PC-3 (cell line): Measurements from ENCODE around the gene KLF11. TPM values are rescaled to one million over a fixed set of nuclear protein-coding genes. Genes with fewer than 3 reads are reported as not detected.

ENCODE experiments used
- ATAC-seq: fragments of 200-7000 bp; cut with Tn5 transposase; 2 replicates; pipeline ENCODE4 v1.9.1; 2020; ENCODE audit warnings: mild to moderate bottlenecking, moderate library complexity
- BruUV-seq: library from RNA; stranded (reverse); fragments of 400-500 nt; replicated peaks from 2 replicates; lab custom pipeline; 2021; lab: Mats Ljungman, UMichigan
- CTCF ChIA-PET: fragments of 300-600 bp; sonication (Branson Sonifier 250); formaldehyde crosslinking; loops from one replicate; lab custom pipeline; 2022; ENCODE audit warnings: antibody characterized with exemption; lab: Charles Lee
- POLR2A ChIA-PET: fragments of 300-600 bp; sonication (Branson Sonifier 250); formaldehyde crosslinking; loops from one replicate; lab custom pipeline; 2022; ENCODE audit warnings: antibody characterized with exemption; ENCODE audit not compliant: unreplicated experiment; lab: Charles Lee
- DNase-seq: peaks from one replicate; pipeline ENCODE4 v3.0.0-alpha.2; 2015
- H2AFZ ChIP-seq: fragments of 300-600 bp; sonication (generic); 2 replicates; pipeline ENCODE4 v1.6.0; 2016; ENCODE audit warnings: antibody characterized with exemption, low read length
- H3F3A ChIP-seq: fragments of 300-600 bp; sonication (generic); one replicate; pipeline ENCODE4 v1.6.0; 2017; ENCODE audit warnings: antibody characterized with exemption, low read length, control low read depth, mild to moderate bottlenecking; ENCODE audit not compliant: unreplicated experiment
- H3K27ac ChIP-seq: fragments of 300-600 bp; sonication (generic); 2 replicates; pipeline ENCODE4 v1.5.1; 2016; ENCODE audit warnings: mild to moderate bottlenecking, low read length
- H3K27me3 ChIP-seq: fragments of 300-600 bp; sonication (generic); 2 replicates; pipeline ENCODE4 v1.6.1; 2016; ENCODE audit warnings: low read length, mixed read lengths
- H3K36me3 ChIP-seq: fragments of 300-600 bp; sonication (generic); 2 replicates; pipeline ENCODE4 v1.6.1; 2016; ENCODE audit warnings: low read depth, mixed run types, low read length, mixed read lengths
- H3K4me1 ChIP-seq: fragments of 300-600 bp; sonication (generic); 2 replicates; pipeline ENCODE4 v1.5.1; 2016; ENCODE audit warnings: low read length; ENCODE audit not compliant: insufficient read depth
- H3K4me2 ChIP-seq: fragments of 300-600 bp; sonication (generic); 2 replicates; pipeline ENCODE4 v1.6.0; 2016; ENCODE audit warnings: low read length
- H3K4me3 ChIP-seq: fragments of 300-600 bp; sonication (generic); 2 replicates; pipeline ENCODE4 v1.5.1; 2016; ENCODE audit warnings: mild to moderate bottlenecking, low read length, mixed read lengths
- H3K79me2 ChIP-seq: fragments of 300-600 bp; sonication (generic); 2 replicates; pipeline ENCODE4 v1.6.1; 2017; ENCODE audit warnings: low read length, mixed read lengths
- H3K9ac ChIP-seq: fragments of 300-600 bp; sonication (generic); 2 replicates; pipeline ENCODE4 v1.6.0; 2016; ENCODE audit warnings: mild to moderate bottlenecking, low read length
- H3K9me2 ChIP-seq: fragments of 300-600 bp; sonication (generic); replicated peaks from 2 replicates; pipeline ENCODE4 v1.6.1; 2016; ENCODE audit warnings: mixed run types, low read length, mixed read lengths
- H3K9me3 ChIP-seq: fragments of 300-600 bp; sonication (generic); 2 replicates; pipeline ENCODE4 v1.6.1; 2016; ENCODE audit warnings: low read length, mixed read lengths
- H4K20me1 ChIP-seq: fragments of 300-600 bp; sonication (generic); 2 replicates; pipeline ENCODE4 v1.6.1; 2016; ENCODE audit warnings: low read length, mixed read lengths
- EZH2 ChIP-seq: fragments of 300-600 bp; sonication (generic); IDR thresholded peaks from one replicate; pipeline ENCODE4 v1.6.1; 2017; ENCODE audit warnings: antibody characterized with exemption, mild to moderate bottlenecking, low read length; ENCODE audit not compliant: unreplicated experiment
- EZH2phosphoT487 ChIP-seq: fragments of 300-600 bp; sonication (generic); IDR thresholded peaks from 2 replicates; pipeline ENCODE4 v1.6.1; 2018; ENCODE audit warnings: mild to moderate bottlenecking, antibody characterized with exemption, low read length, borderline replicate concordance
- intact Hi-C: fragments of 100-400 bp; cut with micrococcal nuclease; formaldehyde crosslinking; loops from 2 replicates; pipeline ENCODE4 v1.9.0; 2023
- total RNA-seq: library from RNA; depleted of rRNA; stranded (reverse); fragments of >200 nt; gene quantifications from 2 replicates; pipeline ENCODE4 v1.2.3, GENCODE V29; 2014
- TF ChIP-seq, protein P1 (sequence below): fragments of 300-600 bp; sonication (generic); conservative IDR thresholded peaks from 2 replicates; pipeline ENCODE4 v1.5.1; 2017; ENCODE audit warnings: antibody characterized with exemption, low read depth, mild to moderate bottlenecking, low read length

Gene KLF11
- total RNA-seq, 1 experiment from 2014 or later: 13.4 TPM

DNA sequence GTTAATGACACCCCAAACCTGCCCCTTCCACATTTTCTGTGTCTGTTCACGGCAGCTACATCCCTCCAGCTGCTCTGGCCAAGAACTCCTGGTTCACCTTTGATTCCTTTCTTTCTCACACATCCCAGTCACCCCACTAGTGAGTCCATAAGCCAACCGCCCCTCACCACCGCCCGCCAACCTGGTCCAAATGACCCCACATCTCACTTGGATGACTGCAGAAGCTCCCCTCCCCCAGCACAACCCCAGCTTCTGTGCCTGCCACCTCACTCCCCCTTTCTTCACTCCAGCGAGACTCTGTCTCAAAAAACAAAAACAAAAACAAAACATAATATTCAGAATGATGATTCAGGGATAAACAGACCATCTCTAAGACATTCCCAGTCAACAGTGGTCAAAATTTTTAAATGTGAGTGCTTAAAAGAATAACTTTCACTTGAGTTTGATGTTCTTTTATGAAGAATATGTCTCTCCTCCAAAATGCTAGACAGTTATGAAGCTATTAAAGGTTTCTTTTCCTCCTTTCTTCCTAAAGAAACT is 33.7 kb downstream of the KLF11 start:
- Histone ChIP-seq H4K20me1 (no peaks in the 10 kb centered on the region), H3K36me3 (no peaks in the 10 kb centered on the region), H3K9me3 (no peaks in the 10 kb centered on the region), H2AFZ (no peak overlapping the region), H3K4me3 (no peak overlapping the region), H3F3A (no peaks in the 10 kb centered on the region), H3K27ac (no peak overlapping the region), H3K4me1 (no peaks in the 10 kb centered on the region), H3K79me2 (no peaks in the 10 kb centered on the region), H3K27me3 (peaks cover 56% of the 10 kb centered on the region), H3K9ac (no peak overlapping the region), H3K9me2 (no peaks in the 10 kb centered on the region), H3K4me2 (no peak overlapping the region)
- no peak for DNase-seq
- ChIA-PET CTCF (interaction anchor here (1.0 kb wide), 1 partner anchor 20 kb away, joined by 3 read pairs; no protein-coding TSS in a partner anchor), POLR2A (no interaction called here)
- intact Hi-C loops: no loop called here
- TF ChIP-seq, protein P1, sequence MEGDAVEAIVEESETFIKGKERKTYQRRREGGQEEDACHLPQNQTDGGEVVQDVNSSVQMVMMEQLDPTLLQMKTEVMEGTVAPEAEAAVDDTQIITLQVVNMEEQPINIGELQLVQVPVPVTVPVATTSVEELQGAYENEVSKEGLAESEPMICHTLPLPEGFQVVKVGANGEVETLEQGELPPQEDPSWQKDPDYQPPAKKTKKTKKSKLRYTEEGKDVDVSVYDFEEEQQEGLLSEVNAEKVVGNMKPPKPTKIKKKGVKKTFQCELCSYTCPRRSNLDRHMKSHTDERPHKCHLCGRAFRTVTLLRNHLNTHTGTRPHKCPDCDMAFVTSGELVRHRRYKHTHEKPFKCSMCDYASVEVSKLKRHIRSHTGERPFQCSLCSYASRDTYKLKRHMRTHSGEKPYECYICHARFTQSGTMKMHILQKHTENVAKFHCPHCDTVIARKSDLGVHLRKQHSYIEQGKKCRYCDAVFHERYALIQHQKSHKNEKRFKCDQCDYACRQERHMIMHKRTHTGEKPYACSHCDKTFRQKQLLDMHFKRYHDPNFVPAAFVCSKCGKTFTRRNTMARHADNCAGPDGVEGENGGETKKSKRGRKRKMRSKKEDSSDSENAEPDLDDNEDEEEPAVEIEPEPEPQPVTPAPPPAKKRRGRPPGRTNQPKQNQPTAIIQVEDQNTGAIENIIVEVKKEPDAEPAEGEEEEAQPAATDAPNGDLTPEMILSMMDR: no peak
- TF ChIP-seq EZH2: no peak
- no peak for TF ChIP-seq EZH2phosphoT487
- ATAC-seq: no peak
- BruUV-seq: no TSS peak

DNA sequence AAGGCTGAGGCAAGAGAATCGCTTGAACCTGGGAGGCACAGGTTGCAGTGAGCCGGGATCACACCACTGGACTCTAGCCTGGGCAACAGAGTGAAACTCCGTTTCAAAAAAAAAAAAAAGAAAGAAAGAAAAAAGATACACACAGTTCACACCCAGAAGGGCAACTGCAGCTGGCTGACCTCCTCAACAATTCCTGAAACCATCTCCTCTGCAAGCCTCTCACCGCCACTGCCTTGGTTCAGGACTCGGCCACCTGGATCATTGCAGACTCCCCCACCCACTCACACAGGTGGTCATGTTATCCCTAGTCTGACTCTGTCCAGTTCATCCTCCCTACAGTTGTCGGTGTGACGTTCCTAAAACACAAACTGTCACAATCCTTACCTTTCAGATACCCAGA is 34.7 kb downstream of the KLF11 start:
- intact Hi-C loops: no loop called here
- no peaks in the 10 kb centered on the region for H4K20me1 ChIP-seq
- H3K9ac ChIP-seq: no peak overlapping the region
- TF ChIP-seq EZH2phosphoT487: no peak
- no peak for TF ChIP-seq EZH2
- TF ChIP-seq, protein P1: no peak
- no peak overlapping the region for H3K27ac ChIP-seq
- H3K9me2 ChIP-seq: no peaks in the 10 kb centered on the region
- DNase-seq (no peak), ATAC-seq (no peak)
- H3K27me3 ChIP-seq: peaks cover 62% of the 10 kb centered on the region
- no peaks in the 10 kb centered on the region for H3F3A ChIP-seq
- no peaks in the 10 kb centered on the region for H3K4me1 ChIP-seq
- CTCF ChIA-PET: no interaction called here
- H3K36me3 ChIP-seq: no peaks in the 10 kb centered on the region
- H3K9me3 ChIP-seq: no peaks in the 10 kb centered on the region
- H3K4me3 ChIP-seq: no peak overlapping the region
- no TSS peak for BruUV-seq
- no peak overlapping the region for H2AFZ ChIP-seq
- no peak overlapping the region for H3K4me2 ChIP-seq
- no peaks in the 10 kb centered on the region for H3K79me2 ChIP-seq
- POLR2A ChIA-PET: no interaction called here

DNA sequence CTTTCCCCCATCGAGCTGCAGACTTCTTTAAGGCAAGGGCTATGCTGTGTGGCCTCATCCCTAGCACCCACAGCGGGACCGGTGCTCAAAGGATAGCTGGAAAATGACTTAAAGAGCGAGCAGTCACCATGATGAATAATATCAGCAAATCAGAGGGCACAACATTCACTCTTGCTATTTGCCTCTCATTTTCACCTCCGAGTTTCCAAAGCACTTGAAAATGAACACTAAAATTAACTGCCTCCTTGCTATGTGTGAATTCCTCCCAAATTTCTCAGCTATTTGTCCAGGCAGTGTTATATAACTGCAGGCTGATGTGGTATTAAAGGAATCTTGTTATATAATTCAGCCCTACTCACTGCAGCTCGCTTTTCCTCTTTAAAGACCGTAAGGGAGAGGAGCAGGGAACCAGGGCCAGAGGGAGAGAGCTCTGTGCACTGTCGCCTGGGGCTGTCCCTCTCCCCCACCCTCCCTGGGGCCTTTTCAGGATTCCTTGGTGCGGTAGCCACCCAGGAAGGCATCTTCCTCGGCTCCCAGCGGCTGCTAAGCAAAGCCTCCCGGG is 35.4 kb downstream of the KLF11 start:
- ChIA-PET POLR2A (no interaction called here), CTCF (interaction anchor here (1.4 kb wide), 1 partner anchor 19 kb away, joined by 4 read pairs; no protein-coding TSS in a partner anchor)
- Histone ChIP-seq H3K4me1 (no peaks in the 10 kb centered on the region), H3K79me2 (no peaks in the 10 kb centered on the region), H3K9ac (no peak overlapping the region), H3F3A (no peaks in the 10 kb centered on the region), H3K9me3 (no peaks in the 10 kb centered on the region), H3K4me2 (peak overlapping the region; percentile 73), H3K27me3 (peaks cover 70% of the 10 kb centered on the region), H3K9me2 (no peaks in the 10 kb centered on the region), H3K4me3 (peak overlapping the region; percentile 53), H2AFZ (peak overlapping the region; percentile 73), H3K27ac (no peak overlapping the region), H4K20me1 (no peaks in the 10 kb centered on the region), H3K36me3 (no peaks in the 10 kb centered on the region)
- TF ChIP-seq EZH2 (no peak), EZH2phosphoT487 (no peak)
- TF ChIP-seq, protein P1: no peak
- DNase-seq (no peak), ATAC-seq (no peak; the same call in 1 of the 2 replicates)
- intact Hi-C loops: no loop called here
- no TSS peak for BruUV-seq
